ENCODE data around the gene SMIM41. TPM values are rescaled to one million over a fixed set of nuclear protein-coding genes. Genes with fewer than 3 reads are reported as not detected.
A peak's percentile ranks its signal among the peaks of the same experiment; 100 is the strongest.

Gene SMIM41
- total and polyA plus RNA-seq, 2 donors from 2014 or later, result 0.31 TPM; not detected in 1

- FAIRE-seq (no peak), DNase-seq (peak in 4 of 5 donors; percentile 32 to 78 (median 55))
- H3K9me3 ChIP-seq (ENCODE audit: control insufficient read depth in 2 of 3, insufficient read depth in 1 of 3, low read length in 3 of 3), result no peaks in the 10 kb centered on the region
- intact Hi-C loops (cut with DNase I), result no loop called here
- TF ChIP-seq CTCF (IDR thresholded peaks at IDR 0.05; ENCODE audit: borderline replicate concordance, extremely low read depth, insufficient read depth), result no peak
- H3K9ac ChIP-seq (ENCODE audit: low read length in 3 of 3), result no peak overlapping the region
- H3K36me3 ChIP-seq (ENCODE audit: control insufficient read depth in 2 of 3, insufficient read depth in 3 of 3, low read length in 3 of 3), result no peaks in the 10 kb centered on the region
- H3K27me3 ChIP-seq (ENCODE audit: control insufficient read depth, insufficient read depth, low read length), result no peaks in the 10 kb centered on the region
- peak overlapping the region; percentile 51 to 79 for H3K27ac ChIP-seq (ENCODE audit: low read depth in 2 of 2, low read length in 2 of 2)
- peaks cover 4 to 28% (median 4%) of the 10 kb centered on the region in 3 donors for H3K4me1 ChIP-seq (ENCODE audit: control insufficient read depth in 2 of 3, insufficient read depth in 2 of 3, low read depth in 1 of 3, low read length in 3 of 3)
- H3K4me3 ChIP-seq (ENCODE audit: low read length in 3 of 3), result peak overlapping the region in 1 of 3 donors; percentile 2
Observed at GRCh38 chr12:52126605-52127578, 47.4 kb downstream of the SMIM41 start.

- intact Hi-C loops (cut with DNase I), result no loop called here
- Histone ChIP-seq H3K4me1 (ENCODE audit: control insufficient read depth in 2 of 3, insufficient read depth in 2 of 3, low read depth in 1 of 3, low read length in 3 of 3) (peaks cover 4 to 24% (median 4%) of the 10 kb centered on the region in 3 donors), H3K27me3 (ENCODE audit: control insufficient read depth, insufficient read depth, low read length) (no peaks in the 10 kb centered on the region), H3K27ac (ENCODE audit: low read depth in 2 of 2, low read length in 2 of 2) (peak overlapping the region; percentile 16 to 79), H3K36me3 (ENCODE audit: control insufficient read depth in 2 of 3, insufficient read depth in 3 of 3, low read length in 3 of 3) (no peaks in the 10 kb centered on the region), H3K9me3 (ENCODE audit: control insufficient read depth in 2 of 3, insufficient read depth in 1 of 3, low read length in 3 of 3) (no peaks in the 10 kb centered on the region), H3K9ac (ENCODE audit: low read length in 3 of 3) (no peak overlapping the region), H3K4me3 (ENCODE audit: low read length in 3 of 3) (no peak overlapping the region)
- FAIRE-seq (no peak), DNase-seq (no peak)
- TF ChIP-seq CTCF (IDR thresholded peaks at IDR 0.05; ENCODE audit: borderline replicate concordance, extremely low read depth, insufficient read depth), result no peak
Observed at GRCh38 chr12:52127683-52128450, 48.4 kb downstream of the SMIM41 start.

GRCh38 chr12:52130711-52131110 is 51.2 kb downstream of the SMIM41 start:
- H3K27me3 ChIP-seq (ENCODE audit: control insufficient read depth, insufficient read depth, low read length), result no peaks in the 10 kb centered on the region
- intact Hi-C loops (cut with DNase I), result no loop called here
- no peaks in the 10 kb centered on the region for H3K36me3 ChIP-seq (ENCODE audit: control insufficient read depth in 2 of 3, insufficient read depth in 3 of 3, low read length in 3 of 3)
- no peak for TF ChIP-seq CTCF (IDR thresholded peaks at IDR 0.05; ENCODE audit: borderline replicate concordance, extremely low read depth, insufficient read depth)
- H3K9me3 ChIP-seq (ENCODE audit: control insufficient read depth in 2 of 3, insufficient read depth in 1 of 3, low read length in 3 of 3), result no peaks in the 10 kb centered on the region
- no peak overlapping the region for H3K4me3 ChIP-seq (ENCODE audit: low read length in 3 of 3)
- FAIRE-seq (no peak), DNase-seq (no peak)
- H3K4me1 ChIP-seq (ENCODE audit: control insufficient read depth in 2 of 3, insufficient read depth in 2 of 3, low read depth in 1 of 3, low read length in 3 of 3), result peaks cover 2 to 14% (median 2%) of the 10 kb centered on the region in 3 donors
- no peak overlapping the region for H3K9ac ChIP-seq (ENCODE audit: low read length in 3 of 3)
- no peak overlapping the region for H3K27ac ChIP-seq (ENCODE audit: low read depth in 2 of 2, low read length in 2 of 2)
